Thymus (tissue), 14 donors: ENCODE results near the gene AMDHD1. TPM values are rescaled to one million over a fixed set of nuclear protein-coding genes. Genes with fewer than 3 reads are reported as not detected.
A peak's percentile ranks its signal among the peaks of the same experiment; 100 is the strongest.

ENCODE experiments used
- DNase-seq, 9 donors: peaks; one replicate each; pipeline ENCODE4 v3.0.0-alpha.2; 2013; ENCODE audit warnings: low spot score in 9 of 9, low read depth in 6 of 9, missing footprints in 1 of 9
- H3K27ac ChIP-seq, 2 donors: one replicate each; pipeline ENCODE4 v1.5.1; 2013; ENCODE audit warnings: control low read depth in 1 of 2, low read depth in 1 of 2, low read length in 1 of 2, mild to moderate bottlenecking in 1 of 2, moderate library complexity in 1 of 2
- H3K27me3 ChIP-seq, 2 donors: one replicate each; pipeline ENCODE4 v1.5.1; 2013; ENCODE audit warnings: low read length in 1 of 2; ENCODE audit not compliant: control insufficient read depth in 2 of 2, insufficient read depth in 1 of 2
- H3K36me3 ChIP-seq, 2 donors: one replicate each; pipeline ENCODE4 v1.5.1; 2013; ENCODE audit warnings: low read length in 1 of 2, mild to moderate bottlenecking in 1 of 2, moderate library complexity in 1 of 2; ENCODE audit not compliant: control insufficient read depth in 2 of 2, insufficient read depth in 2 of 2
- H3K4me1 ChIP-seq, 2 donors: one replicate each; pipeline ENCODE4 v1.5.1; 2013; ENCODE audit warnings: low read length in 2 of 2; ENCODE audit not compliant: control insufficient read depth in 2 of 2, insufficient read depth in 2 of 2
- H3K4me3 ChIP-seq, 2 donors: one replicate each; pipeline ENCODE4 v1.5.1; 2013; ENCODE audit warnings: low read length in 2 of 2, control low read depth in 1 of 2, mild to moderate bottlenecking in 1 of 2
- H3K9me3 ChIP-seq, 2 donors: one replicate each; pipeline ENCODE4 v1.5.1; 2013; ENCODE audit warnings: low read length in 1 of 2, mild to moderate bottlenecking in 1 of 2; ENCODE audit not compliant: control insufficient read depth in 2 of 2, insufficient read depth in 1 of 2
- WGBS: extraction: QIAGEN DNeasy Blood & Tissue Kit; methylation state at CpG from one replicate; pipeline ENCODE4 v1.1.7; 2013; 5-methylcytosine and 5-hydroxymethylcytosine counted together
- long read RNA-seq, 10 donors: transcript quantifications; one replicate each; lab custom pipeline, GENCODE V29; 2026
- polyA plus RNA-seq: library from polyadenylated mRNA; stranded (reverse); fragments of 200-250 nt; gene quantifications from one replicate; pipeline ENCODE4 v1.2.3, GENCODE V29; 2013
- total RNA-seq: library from RNA; stranded (reverse); fragments of 120-200 nt; gene quantifications from one replicate; pipeline ENCODE4 v1.2.4, GENCODE V29; 2013
- donor health status: healthy.

AMDHD1 gene, protein sequence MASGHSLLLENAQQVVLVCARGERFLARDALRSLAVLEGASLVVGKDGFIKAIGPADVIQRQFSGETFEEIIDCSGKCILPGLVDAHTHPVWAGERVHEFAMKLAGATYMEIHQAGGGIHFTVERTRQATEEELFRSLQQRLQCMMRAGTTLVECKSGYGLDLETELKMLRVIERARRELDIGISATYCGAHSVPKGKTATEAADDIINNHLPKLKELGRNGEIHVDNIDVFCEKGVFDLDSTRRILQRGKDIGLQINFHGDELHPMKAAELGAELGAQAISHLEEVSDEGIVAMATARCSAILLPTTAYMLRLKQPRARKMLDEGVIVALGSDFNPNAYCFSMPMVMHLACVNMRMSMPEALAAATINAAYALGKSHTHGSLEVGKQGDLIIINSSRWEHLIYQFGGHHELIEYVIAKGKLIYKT
- total RNA-seq (0.52 TPM), polyA plus RNA-seq (2.2 TPM)
- long read RNA-seq, donor 1, result 0 reads
- long read RNA-seq, donor 2, result 0 reads
- long read RNA-seq, donor 3, result 0 reads
- long read RNA-seq, donor 4, result 0 reads
- long read RNA-seq, donor 5, result 0 reads
- long read RNA-seq, donor 6, result 0 reads
- long read RNA-seq, donor 7, result 0 reads
- long read RNA-seq, donor 8, result 0 reads
- long read RNA-seq, donor 9, partial matches to known transcripts, result 0 of 1 reads
- long read RNA-seq, donor 9, other reads (novel, unspliced or antisense), result 0 of 1 reads
- long read RNA-seq, donor 10, result 0 reads

DNA sequence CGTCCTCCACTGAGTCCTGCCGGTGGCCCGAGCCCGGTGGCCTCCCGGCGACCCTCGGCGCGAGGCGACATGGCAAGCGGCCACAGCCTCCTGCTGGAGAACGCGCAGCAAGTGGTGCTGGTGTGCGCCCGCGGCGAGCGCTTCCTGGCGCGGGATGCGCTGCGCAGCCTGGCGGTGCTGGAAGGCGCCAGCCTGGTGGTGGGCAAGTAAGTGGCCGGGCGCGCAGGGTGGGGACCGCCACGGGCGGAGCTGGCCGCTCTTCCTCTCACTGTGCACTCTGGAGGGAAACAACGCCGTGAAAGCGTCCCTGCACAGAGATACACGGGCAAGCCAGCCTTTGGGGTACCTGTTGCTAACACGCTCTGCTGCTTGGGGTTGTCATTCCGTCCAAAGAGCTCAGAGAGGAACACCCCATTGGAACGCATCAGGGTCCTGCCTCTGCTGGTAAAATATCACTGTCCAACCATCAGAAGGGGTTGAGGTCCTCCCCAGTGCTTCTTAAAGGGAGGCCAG, at the start of gene AMDHD1:
Gene AMDHD1 (plus strand): TSS at position 2 of the 513 bp plus-strand sequence. CDS start 68 bp downstream, at position 70.
- H3K36me3 ChIP-seq, result no peaks in the 10 kb centered on the region
- peak within 1 kb of the TSS; percentile 36 to 53 for H3K27ac ChIP-seq
- H3K27me3 ChIP-seq, result peaks cover 0 to 11% of the 10 kb centered on the region in 2 donors
- DNase-seq, result peak; percentile 33 to 79 (median 49)
- under 1% methylated on average over 38 of the region's 38 CpGs for WGBS
- H3K9me3 ChIP-seq, result no peaks in the 10 kb centered on the region
- H3K4me1 ChIP-seq, result peaks cover 0 to 8% of the 10 kb centered on the region in 2 donors
- H3K4me3 ChIP-seq, result peak within 1 kb of the TSS; percentile 74 to 88

DNA sequence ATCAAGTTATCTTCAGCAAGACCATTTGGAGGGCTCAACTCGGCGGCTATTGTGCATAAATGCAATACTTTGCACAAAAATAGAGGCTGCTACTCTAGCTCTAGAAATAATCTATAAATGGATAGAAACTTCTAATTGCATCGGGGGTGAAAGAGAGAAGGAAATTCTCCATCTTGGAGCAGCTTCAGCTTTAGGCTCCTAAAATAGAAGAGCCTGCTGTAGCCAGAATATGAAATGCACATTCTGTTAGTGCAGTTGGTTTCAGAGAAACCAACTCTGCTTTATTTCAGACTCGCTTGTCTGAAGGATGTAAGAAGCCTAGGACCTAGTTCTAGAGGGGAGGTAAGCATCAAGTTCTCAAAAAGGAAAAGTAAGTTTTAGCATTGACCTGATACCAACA, 46.3 kb upstream of the AMDHD1 start:
- H3K9me3 ChIP-seq, result no peaks in the 10 kb centered on the region
- H3K27ac ChIP-seq, result no peak overlapping the region
- 94% methylated on average over 4 of the region's 4 CpGs for whole genome bisulfite sequencing
- H3K4me3 ChIP-seq, result no peak overlapping the region
- no peaks in the 10 kb centered on the region for H3K36me3 ChIP-seq
- DNase-seq, result no peak
- H3K4me1 ChIP-seq, result no peaks in the 10 kb centered on the region
- H3K27me3 ChIP-seq, result no peaks in the 10 kb centered on the region

DNA sequence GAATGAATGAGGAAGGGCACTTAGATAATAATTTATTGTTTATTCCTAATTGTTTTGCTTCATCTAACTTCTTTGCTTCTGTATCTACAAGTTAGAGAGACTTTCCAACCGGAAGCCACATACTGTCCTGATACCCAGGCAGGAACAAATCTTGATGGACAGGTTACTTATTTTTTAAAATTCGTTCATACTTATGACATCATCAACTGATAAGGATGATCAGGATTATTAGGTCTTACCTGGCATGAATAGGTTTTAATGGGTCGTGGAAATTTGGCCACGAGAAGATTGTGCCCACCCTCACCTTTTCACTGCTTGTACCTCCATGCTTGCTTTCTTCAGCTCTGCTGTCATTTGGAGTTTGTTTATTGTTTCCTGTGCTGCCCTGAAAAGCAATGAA, 45.0 kb upstream of the AMDHD1 start:
- WGBS, result 75% methylated on average over 4 of the region's 4 CpGs
- no peak overlapping the region for H3K27ac ChIP-seq
- no peak for DNase-seq
- H3K36me3 ChIP-seq, result no peaks in the 10 kb centered on the region
- H3K4me3 ChIP-seq, result no peak overlapping the region
- H3K4me1 ChIP-seq, result no peaks in the 10 kb centered on the region
- no peaks in the 10 kb centered on the region for H3K9me3 ChIP-seq
- H3K27me3 ChIP-seq, result no peaks in the 10 kb centered on the region

DNA sequence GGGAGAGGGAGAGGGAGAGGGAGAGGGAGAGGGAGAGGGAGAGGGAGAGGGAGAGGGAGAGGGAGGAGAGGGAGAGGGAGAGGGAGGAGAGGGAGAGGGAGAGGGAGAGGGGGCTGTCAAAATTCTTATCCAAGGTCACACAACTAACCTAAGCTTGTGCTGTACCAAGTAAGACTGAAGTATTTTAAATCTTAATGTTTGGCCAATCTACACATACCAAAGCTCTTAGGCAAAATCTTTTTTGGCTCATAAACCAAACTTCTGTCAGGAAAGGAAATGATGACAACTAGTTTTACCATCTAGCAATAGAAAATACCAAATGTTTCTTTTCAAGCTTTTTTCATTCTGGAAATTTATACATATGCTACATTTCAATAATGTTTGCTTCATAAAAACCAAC, 34.6 kb upstream of the AMDHD1 start:
- no peaks in the 10 kb centered on the region for H3K4me1 ChIP-seq
- no peak overlapping the region for H3K27ac ChIP-seq
- H3K9me3 ChIP-seq, result no peaks in the 10 kb centered on the region
- no peaks in the 10 kb centered on the region for H3K36me3 ChIP-seq
- no peak for DNase-seq
- H3K4me3 ChIP-seq, result no peak overlapping the region
- no peaks in the 10 kb centered on the region for H3K27me3 ChIP-seq

DNA sequence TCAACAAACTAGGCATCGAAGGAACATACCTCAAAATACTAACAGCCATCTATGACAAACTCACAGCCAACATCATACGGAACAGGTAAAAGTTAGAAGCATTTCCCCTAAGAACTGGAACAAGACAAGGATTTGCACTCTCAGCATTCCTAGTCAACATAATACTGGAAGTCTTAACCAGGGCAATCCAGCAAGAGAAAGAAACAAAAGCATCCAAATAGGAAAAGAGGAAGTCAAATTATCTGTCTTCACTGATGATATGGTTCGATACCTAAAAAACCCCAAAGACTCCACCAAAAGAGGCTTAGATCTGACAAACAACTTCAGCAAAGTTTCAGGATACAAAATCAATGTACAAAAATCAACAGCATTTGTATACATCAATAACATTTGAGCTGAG, 33.3 kb upstream of the AMDHD1 start:
- no peaks in the 10 kb centered on the region for H3K27me3 ChIP-seq
- no peak overlapping the region for H3K4me3 ChIP-seq
- no peak for DNase-seq
- H3K36me3 ChIP-seq, result no peaks in the 10 kb centered on the region
- H3K4me1 ChIP-seq, result no peaks in the 10 kb centered on the region
- H3K9me3 ChIP-seq, result no peaks in the 10 kb centered on the region
- no peak overlapping the region for H3K27ac ChIP-seq
- WGBS, result 94% methylated on average over 3 of the region's 3 CpGs

DNA sequence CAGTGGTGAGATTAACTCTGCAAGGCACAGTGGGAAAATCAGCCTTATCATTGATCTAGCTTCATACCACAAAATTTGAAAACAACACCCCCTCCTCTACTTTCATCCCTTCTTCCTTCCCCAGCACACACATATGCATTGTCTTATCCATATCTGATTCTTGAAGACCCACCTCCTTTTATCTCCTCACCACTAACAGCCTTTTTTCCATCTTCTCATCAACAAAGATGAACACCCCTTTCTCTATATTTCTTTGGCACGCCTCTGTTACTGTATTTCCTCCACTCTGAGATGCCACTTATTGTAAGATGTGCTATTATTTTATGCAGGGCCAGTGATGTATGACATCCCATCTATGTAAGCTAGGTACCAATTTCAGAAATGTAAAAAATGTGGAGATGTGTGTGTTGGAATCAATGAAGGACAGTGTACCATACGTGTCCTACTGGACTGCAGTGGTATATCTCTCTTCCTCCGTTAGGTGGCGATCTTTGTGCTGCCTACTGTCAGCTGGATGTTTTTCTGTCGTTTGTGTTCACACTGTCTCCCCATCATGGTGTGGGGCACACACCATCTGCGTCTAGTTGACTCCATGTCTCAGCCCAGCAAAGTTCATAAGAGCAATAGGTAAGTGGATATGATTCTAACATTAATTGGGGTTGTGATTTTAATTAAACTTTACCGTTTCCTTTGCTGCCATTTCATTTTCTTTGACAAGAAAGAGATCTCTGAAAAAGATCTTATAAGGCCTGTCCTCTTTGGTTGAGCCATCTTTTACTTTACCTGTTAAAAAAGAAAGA, 24.7 kb upstream of the AMDHD1 start:
- 23% methylated on average over 7 of the region's 7 CpGs for WGBS
- H3K9me3 ChIP-seq, result peaks cover 0 to 2% of the 10 kb centered on the region in 2 donors
- no peaks in the 10 kb centered on the region for H3K36me3 ChIP-seq
- H3K27me3 ChIP-seq, result no peaks in the 10 kb centered on the region
- peak in 6 of 9 donors; percentile 8 to 72 (median 42) for DNase-seq
- H3K4me3 ChIP-seq, result no peak overlapping the region
- peaks cover 0 to 2% of the 10 kb centered on the region in 2 donors for H3K4me1 ChIP-seq
- H3K27ac ChIP-seq, result no peak overlapping the region

DNA sequence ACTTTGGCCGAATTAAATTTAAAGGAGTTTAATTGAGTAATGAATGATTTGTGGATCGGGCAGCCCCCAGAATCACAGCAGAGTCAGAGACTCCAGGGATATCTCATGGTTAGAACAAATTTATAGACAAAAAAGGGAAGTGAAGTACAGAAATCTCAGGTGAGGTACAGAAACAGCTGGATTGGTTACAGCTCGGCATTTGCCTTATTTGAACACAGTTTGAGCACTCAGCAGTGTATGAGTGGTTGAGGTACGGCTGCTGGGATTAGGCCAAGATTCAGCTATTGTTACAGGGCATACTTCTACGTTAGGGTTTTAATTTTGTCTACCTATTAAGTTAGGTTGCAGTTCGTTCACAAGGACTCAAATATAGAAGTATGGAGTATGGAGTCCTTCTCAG, 24.0 kb upstream of the AMDHD1 start:
- Histone ChIP-seq H3K27me3 (no peaks in the 10 kb centered on the region), H3K9me3 (peaks cover 0 to 2% of the 10 kb centered on the region in 2 donors), H3K4me1 (peaks cover 0 to 2% of the 10 kb centered on the region in 2 donors), H3K4me3 (no peak overlapping the region), H3K27ac (no peak overlapping the region), H3K36me3 (no peaks in the 10 kb centered on the region)
- 92% methylated on average over 6 of the region's 6 CpGs for WGBS
- no peak for DNase-seq

DNA sequence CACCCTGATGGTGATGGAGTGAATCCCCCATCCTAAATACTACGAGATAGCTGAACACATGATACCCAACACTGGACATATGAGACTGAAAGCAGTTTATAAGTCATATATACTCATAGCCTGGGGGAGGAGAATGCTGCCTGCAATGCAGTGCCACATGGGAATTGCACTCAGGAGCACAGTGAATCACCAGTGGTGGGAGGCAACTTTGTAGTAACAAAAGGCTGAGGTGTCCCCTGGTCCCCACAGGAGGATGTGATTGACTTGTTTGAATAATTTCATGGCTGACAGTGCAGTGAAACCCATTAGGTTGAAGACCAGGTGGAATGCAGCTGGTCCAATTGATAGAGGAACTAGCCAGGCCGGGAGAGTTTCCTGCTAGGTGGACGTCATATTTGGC, 20.9 kb upstream of the AMDHD1 start:
- Histone ChIP-seq H3K9me3 (peaks cover 0 to 2% of the 10 kb centered on the region in 2 donors), H3K27me3 (no peaks in the 10 kb centered on the region), H3K36me3 (no peaks in the 10 kb centered on the region), H3K4me1 (peaks cover 0 to 2% of the 10 kb centered on the region in 2 donors), H3K27ac (no peak overlapping the region), H3K4me3 (no peak overlapping the region)
- WGBS, result 46% methylated on average over 3 of the region's 3 CpGs
- no peak for DNase-seq
